UCSD-AML1 (cell line): ENCODE results near the gene IL17A.

Source experiments
- DNase-seq: peaks from one replicate; lab custom pipeline; 2025; ENCODE audit not compliant: unreplicated experiment; lab: John Stamatoyannopoulos, UW

IL17A gene

GRCh38 chr6:52210227-52210626, 24.1 kb downstream of the IL17A start:
- no peak for DNase-seq

GRCh38 chr6:52213127-52213526, 27.0 kb downstream of the IL17A start:
- no peak for DNase-seq

GRCh38 chr6:52215787-52216186, 29.6 kb downstream of the IL17A start:
- DNase-seq = no peak

GRCh38 chr6:52216932-52217575, 30.9 kb downstream of the IL17A start:
- DNase-seq = no peak

DNA sequence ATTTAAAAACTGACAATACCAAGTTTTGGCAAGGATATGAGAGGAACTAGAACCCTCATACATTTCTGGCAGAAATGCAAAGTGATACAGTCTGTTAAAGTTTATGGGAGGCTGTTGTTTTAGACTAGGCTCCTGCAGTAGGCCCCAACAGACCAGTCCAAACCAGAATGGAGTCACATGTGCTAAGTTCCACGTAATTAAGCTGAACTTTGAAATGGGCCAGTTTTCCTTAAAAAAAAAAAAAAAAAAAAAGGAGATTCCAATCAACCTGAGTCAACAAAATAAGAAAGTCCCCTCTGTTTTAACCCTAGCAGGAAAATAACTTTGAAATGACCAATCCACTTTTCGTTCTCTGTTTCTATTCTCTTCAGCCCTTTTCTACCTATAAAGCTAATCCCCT, 31.6 kb downstream of the IL17A start:
- DNase-seq = no peak

DNA sequence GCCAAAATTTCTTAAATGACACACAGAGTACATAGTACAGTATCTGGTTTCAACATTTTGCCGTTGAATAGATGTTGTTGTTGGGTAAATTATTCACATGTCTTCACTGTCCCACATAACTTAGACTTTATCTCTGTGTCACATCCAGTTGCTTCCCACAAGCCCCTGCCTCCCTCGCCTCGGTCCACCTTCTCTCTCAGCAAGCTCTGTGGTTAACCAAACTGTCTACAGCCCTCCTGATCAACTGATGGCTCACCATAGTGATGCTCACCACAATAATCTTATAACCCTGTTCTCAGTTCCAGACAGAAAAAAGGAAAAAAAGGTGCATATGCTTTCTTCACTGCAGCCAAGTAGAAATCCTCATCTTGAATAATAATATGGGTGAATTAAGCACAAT, 35.1 kb downstream of the IL17A start:
- DNase-seq = peak; percentile 18

DNA sequence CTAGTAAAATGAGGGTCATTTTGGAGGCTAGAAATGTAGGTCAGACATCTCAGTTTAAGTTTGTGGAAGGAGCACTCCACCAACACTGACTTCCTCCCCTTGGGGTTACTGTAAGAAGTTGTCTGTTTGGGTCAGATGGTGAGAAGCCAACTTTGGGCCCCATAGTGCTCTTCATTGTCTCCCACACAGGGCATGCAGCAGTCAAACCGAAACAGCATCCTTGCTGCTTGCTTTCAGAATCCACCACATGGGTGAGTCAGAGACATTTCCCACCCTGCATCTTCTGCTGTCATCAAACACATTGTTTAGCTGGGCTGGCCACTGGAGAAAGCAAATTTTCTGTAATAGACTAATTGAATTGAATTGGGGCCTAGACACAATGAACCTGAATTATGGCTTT, 41.3 kb downstream of the IL17A start:
- no peak for DNase-seq

DNA sequence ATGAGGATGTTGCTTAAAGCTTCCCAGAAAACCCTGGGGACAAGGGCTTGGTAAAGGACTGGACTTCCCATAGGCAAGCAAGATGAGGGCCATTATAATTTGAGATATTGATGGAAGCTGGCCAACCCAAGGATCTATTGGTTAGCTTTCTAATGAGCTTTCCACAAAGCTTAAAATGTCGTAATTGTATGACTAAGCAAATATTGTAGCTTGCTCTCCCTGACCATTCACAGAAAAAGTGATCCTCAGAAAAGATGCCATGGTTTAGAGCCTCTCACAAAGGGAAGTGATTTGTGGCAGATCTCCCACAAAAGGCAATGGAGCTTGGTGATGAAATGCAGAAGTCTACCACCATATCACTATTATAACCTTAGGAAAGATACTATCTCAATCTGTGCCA, 44.5 kb downstream of the IL17A start:
- DNase-seq = no peak

GRCh38 chr6:52231406-52232127, 45.4 kb downstream of the IL17A start:
- no peak for DNase-seq

- no peak for DNase-seq
Measured at GRCh38 chr6:52233005-52233404, 46.8 kb downstream of the IL17A start.

DNA sequence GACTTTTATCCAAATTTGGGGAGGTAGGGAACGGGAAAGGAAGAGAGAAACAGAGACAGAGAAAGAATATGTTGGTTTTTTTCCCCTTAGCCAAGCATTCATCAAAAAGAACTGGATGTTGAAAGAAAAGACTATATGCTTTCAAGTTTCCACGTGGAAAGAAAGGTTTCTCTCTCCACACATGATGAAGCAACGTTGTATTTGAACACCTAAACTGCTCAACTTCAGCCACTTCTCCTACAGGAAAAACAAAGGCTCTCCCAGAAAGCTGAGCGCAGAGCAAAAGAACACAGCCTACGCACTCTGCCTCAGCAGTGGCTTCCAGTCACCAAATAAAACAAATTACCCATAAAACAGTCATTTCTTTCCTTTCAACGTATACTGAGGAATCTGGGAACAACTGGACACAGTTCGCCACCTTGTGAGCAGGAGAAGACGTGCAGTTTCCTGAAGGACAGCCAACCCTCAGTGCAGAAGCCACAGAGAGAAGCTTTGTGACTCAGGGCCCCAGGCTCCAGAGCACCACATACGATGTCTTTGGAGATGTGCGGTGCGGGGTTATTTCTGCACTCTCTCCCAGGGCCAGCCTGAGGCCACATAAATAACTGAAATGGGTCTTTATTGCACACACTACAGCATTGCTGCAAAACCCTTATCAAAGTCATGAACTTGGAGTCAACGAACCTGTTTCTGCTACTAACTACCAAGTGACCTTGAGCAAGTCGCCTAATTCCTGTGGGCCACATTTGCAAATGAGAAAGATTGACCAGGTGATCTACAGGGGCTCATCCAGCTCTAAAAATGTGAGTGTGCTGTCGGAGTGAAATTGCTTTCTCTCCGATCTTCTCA, 48.0 kb downstream of the IL17A start:
- peak; percentile 24 for DNase-seq
